Measurements from ENCODE around the gene UBASH3B.

- no peak for TF ChIP-seq CTCF (IDR thresholded peaks at IDR 0.05)
- no peak for TF ChIP-seq POLR2A (IDR thresholded peaks at IDR 0.05)
- TF ChIP-seq POLR2AphosphoS5 (IDR thresholded peaks at IDR 0.05), result no peak
- TF ChIP-seq EP300 (IDR thresholded peaks at IDR 0.05), result no peak
Observed at GRCh38 chr11:122741613-122742300, 86.2 kb downstream of the UBASH3B start.

Measured in suprapubic skin (tissue), 4 donors.